Astrocyte of the cerebellum (primary cell): ENCODE results near the gene FXYD6.
A peak's percentile ranks its signal among the peaks of the same experiment; 100 is the strongest.

Experiments
- DNase-seq: peaks from one replicate; pipeline ENCODE4 v3.0.0-alpha.2; 2011; ENCODE audit warnings: low read depth
- H3K4me3 ChIP-seq: 2 replicates; pipeline ENCODE4 v1.5.1; 2011; ENCODE audit warnings: mild to moderate bottlenecking, low read depth, low read length, moderate library complexity
- in situ Hi-C: cut with HindIII; loops from 2 replicates; pipeline ENCODE4 v1.10.0; 2017; ENCODE audit warnings: low sequenced_read_pairs
- TF ChIP-seq, protein P1 (sequence below): IDR thresholded peaks from 2 replicates; pipeline ENCODE4 v1.5.1; 2012; ENCODE audit warnings: low read length, low read depth, moderate library complexity, mild to moderate bottlenecking; ENCODE audit errors: missing control alignments

The FXYD6 gene

DNA sequence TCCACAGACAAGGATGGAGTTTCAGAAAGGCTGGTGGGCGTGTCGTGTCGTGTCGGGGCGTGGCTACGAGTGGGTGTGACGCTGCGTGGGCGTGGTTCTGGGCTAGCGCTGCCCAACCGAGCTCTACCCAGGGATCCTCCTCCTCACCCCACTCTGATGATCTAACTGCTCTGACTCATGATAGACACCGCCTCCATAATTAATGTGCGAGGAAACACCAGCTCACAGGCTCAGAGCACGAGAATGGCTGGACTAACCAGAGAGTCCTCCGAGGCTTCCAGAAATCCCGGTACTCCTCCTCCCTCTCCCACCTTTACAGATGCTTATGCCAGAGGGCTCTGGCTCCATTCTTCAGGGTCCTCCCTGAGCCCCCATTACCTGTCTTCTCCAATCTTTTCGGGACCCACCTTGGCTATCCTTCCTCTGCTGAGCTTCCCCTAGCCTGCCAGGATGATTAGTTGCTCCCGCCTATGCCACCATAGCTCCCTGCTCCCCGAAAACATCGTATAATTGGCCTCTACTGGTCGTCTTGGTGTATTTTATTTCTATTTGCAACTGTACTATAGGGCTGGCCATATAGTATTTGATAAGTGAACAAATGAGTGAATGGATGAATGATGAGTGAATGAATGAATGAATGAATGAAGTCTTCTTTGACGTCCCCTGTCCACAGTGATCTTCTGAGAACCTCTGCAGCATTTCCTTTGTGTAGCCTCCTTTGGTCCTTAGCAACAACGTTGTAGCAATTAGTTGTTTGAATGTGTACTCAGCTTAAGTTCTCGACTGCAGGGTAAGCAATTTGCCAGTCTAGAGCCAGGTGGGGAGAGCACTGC is 31.0 kb upstream of the FXYD6 start:
- TF ChIP-seq, protein P1, sequence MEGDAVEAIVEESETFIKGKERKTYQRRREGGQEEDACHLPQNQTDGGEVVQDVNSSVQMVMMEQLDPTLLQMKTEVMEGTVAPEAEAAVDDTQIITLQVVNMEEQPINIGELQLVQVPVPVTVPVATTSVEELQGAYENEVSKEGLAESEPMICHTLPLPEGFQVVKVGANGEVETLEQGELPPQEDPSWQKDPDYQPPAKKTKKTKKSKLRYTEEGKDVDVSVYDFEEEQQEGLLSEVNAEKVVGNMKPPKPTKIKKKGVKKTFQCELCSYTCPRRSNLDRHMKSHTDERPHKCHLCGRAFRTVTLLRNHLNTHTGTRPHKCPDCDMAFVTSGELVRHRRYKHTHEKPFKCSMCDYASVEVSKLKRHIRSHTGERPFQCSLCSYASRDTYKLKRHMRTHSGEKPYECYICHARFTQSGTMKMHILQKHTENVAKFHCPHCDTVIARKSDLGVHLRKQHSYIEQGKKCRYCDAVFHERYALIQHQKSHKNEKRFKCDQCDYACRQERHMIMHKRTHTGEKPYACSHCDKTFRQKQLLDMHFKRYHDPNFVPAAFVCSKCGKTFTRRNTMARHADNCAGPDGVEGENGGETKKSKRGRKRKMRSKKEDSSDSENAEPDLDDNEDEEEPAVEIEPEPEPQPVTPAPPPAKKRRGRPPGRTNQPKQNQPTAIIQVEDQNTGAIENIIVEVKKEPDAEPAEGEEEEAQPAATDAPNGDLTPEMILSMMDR = no peak
- peak; percentile 78 for DNase-seq
- in situ Hi-C loops = no loop called here
- H3K4me3 ChIP-seq = no peak overlapping the region

DNA sequence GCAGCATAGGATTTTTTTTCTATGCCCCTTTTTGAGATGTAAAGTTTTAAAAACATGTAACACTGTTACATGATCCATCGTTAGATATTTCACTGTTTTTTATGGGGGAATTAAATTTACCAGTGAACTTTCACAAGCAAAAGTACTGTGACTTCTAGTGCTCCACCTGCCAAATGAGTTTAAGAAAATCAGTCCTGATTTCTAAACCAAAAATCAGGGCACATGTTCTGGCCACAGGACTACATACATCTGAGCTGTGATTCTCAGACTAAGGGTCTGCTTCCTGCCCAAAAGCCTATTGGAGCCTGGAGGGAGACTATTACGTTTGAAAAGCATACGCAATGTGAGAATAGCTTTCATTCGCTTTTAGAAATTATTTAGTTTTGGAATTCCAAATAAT is 30.3 kb upstream of the FXYD6 start:
- no peak for DNase-seq
- in situ Hi-C loops = no loop called here
- TF ChIP-seq, protein P1 = no peak
- no peak overlapping the region for H3K4me3 ChIP-seq

DNA sequence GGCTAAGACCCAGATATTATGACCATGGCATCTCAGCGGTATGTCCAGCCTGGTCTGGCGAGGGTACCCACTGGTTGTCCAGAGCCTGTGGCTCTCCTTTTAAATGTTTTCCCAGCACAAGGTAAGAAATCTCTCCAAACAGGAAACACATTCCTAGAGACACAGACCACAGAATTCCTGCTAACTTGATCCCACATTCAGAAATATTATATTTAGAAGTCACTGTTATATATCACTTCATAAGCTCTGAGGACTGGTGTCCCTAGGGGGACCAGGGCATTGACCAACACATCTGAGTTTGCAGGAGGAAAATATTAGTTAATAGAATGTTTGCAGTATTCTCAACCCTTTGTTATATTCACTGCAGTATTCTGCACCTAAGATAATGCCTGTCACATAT is 29.7 kb upstream of the FXYD6 start:
- in situ Hi-C loops = no loop called here
- no peak overlapping the region for H3K4me3 ChIP-seq
- TF ChIP-seq, protein P1 = no peak
- no peak for DNase-seq

DNA sequence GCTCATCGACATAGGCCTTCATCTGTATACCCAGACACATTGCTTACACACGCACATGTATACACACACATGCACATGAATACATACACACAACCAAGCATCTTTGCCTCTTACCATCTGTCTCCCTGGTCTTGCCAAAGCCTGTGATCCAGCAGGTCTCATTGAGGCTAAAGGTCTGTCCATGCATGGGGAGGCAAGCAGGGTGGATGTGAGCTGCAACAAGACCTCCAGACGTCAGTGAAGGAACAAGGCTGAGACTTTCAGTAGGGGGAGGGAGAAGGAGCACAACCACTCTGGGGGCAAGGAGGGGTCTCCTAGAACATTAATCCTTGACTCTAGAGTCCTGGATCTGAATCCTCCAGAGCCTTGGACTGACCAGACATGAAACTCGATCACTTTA is 29.1 kb upstream of the FXYD6 start:
- in situ Hi-C loops = no loop called here
- H3K4me3 ChIP-seq = no peak overlapping the region
- no peak for DNase-seq
- TF ChIP-seq, protein P1 = no peak

GRCh38 chr11:117903505-117904382 is 27.3 kb upstream of the FXYD6 start:
- no peak overlapping the region for H3K4me3 ChIP-seq
- in situ Hi-C loops = no loop called here
- TF ChIP-seq, protein P1 = no peak
- no peak for DNase-seq

DNA sequence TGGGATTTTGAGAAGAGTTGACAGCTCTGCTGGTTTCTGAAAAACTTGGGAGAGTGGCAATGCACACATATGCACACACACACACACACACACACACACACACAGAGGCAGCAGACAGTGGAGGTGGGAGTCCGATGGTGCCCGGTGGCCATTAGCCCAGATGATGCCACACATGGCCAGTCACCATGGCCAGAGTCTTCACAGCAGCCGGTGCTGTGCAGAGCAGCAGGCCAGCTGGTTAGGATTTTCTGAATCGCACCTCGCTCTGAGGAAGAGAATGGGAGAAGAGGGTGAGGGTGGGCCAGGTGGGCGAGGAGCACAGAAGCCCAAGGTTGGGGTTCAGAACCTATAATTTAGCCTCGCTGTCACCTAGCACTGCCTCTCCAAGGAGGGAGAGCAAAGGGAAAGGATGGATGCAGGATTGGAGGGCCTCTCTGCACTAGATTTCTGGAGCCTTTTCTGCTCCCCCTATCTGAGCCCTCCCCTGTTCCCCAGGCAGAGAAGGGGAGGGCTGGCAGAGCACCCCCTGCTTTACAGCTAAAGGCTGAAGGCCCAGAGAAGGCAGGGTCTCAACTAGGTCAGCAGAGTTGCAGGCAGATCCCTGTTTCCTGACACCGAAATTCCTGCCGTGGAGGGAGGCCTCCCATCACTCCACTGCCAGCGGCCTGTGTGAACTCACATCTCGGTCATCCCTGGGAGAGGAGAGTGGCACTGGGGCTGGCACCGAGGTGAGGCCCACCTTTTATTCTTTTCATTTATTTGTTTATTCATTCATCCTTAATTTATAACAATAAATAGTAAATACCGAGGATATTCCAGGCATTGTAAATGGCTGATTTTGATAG is 25.8 kb upstream of the FXYD6 start:
- in situ Hi-C loops = no loop called here
- DNase-seq = no peak
- no peak overlapping the region for H3K4me3 ChIP-seq
- TF ChIP-seq, protein P1 = no peak
